ENCODE results near the gene PANX1.
A peak's percentile ranks its signal among the peaks of the same experiment; 100 is the strongest.

Gene PANX1

GRCh38 chr11:94130298-94131046 is 1.8 kb downstream of the PANX1 start:
- DNase-seq, result no peak

GRCh38 chr11:94131047-94131717 is 2.5 kb downstream of the PANX1 start:
- DNase-seq, result no peak

GRCh38 chr11:94131718-94132115 is 3.1 kb downstream of the PANX1 start:
- DNase-seq, result no peak

GRCh38 chr11:94132152-94132558 is 3.5 kb downstream of the PANX1 start:
- DNase-seq, result no peak

- DNase-seq, result no peak
Measured at GRCh38 chr11:94132823-94133408, 4.3 kb downstream of the PANX1 start.

- DNase-seq, result no peak
Measured at GRCh38 chr11:94133752-94134151, 5.1 kb downstream of the PANX1 start.

GRCh38 chr11:94134651-94135512 is 6.2 kb downstream of the PANX1 start:
- peak in 1 of 2 experiments; percentile 15 for DNase-seq

- DNase-seq, result no peak
Measured at GRCh38 chr11:94139416-94139815, 10.8 kb downstream of the PANX1 start.

GRCh38 chr11:94140154-94140655 is 11.6 kb downstream of the PANX1 start:
- DNase-seq, result no peak

GRCh38 chr11:94141511-94142307 is 13.1 kb downstream of the PANX1 start:
- DNase-seq, result no peak

GRCh38 chr11:94142308-94143281 is 14.0 kb downstream of the PANX1 start:
- DNase-seq, result no peak

GRCh38 chr11:94144216-94144615 is 15.6 kb downstream of the PANX1 start:
- no peak for DNase-seq

GRCh38 chr11:94144664-94145063 is 16.0 kb downstream of the PANX1 start:
- DNase-seq, result no peak

- DNase-seq, result no peak
Measured at GRCh38 chr11:94145431-94145830, 16.8 kb downstream of the PANX1 start.

GRCh38 chr11:94145916-94146315 is 17.3 kb downstream of the PANX1 start:
- DNase-seq, result no peak

- no peak for DNase-seq
Measured at GRCh38 chr11:94147433-94147845, 18.8 kb downstream of the PANX1 start.

- no peak for DNase-seq
Measured at GRCh38 chr11:94148189-94148588, 19.5 kb downstream of the PANX1 start.

GRCh38 chr11:94149431-94150017 is 20.9 kb downstream of the PANX1 start:
- DNase-seq, result no peak

- DNase-seq, result no peak
Measured at GRCh38 chr11:94150056-94150455, 21.4 kb downstream of the PANX1 start.

Data from stimulated activated CD4-positive, alpha-beta T cell treated with anti-CD3 and anti-CD28 coated beads, Interleukin-4, amount 100 ng/mL, for 4 hours (primary cell).